WI38 (cell line): ENCODE results near the gene TTN.
"Not testable (repeated sequence)": the region's sequence is repeated elsewhere in the genome, so short reads cannot be mapped to it uniquely, and the experiment has no call there.

Experiments
- H3K4me3 ChIP-seq: 2 replicates; pipeline ENCODE4 v1.5.1; 2011; ENCODE audit warnings: low read depth, mild to moderate bottlenecking, control low read depth, low read length
- CTCF ChIP-seq: IDR thresholded peaks from 2 replicates; pipeline ENCODE4 v1.5.1; 2012; ENCODE audit warnings: low read depth, mild to moderate bottlenecking, control low read depth, low read length

Gene TTN

GRCh38 chr2:178531168-178531567, 276.1 kb downstream of the TTN start:
- TF ChIP-seq CTCF = no peak
- H3K4me3 ChIP-seq = no peak overlapping the region

- no peak for TF ChIP-seq CTCF
- no peak overlapping the region for H3K4me3 ChIP-seq
These were observed 276.5 kb downstream of the TTN start for GRCh38 chr2:178530625-178531142.

- TF ChIP-seq CTCF = no peak
- no peak overlapping the region for H3K4me3 ChIP-seq
These were observed 277.1 kb downstream of the TTN start for GRCh38 chr2:178530131-178530530.

- no peak overlapping the region for H3K4me3 ChIP-seq
- TF ChIP-seq CTCF = no peak
These were observed 278.0 kb downstream of the TTN start for GRCh38 chr2:178529194-178529593.

GRCh38 chr2:178528647-178529046, 278.6 kb downstream of the TTN start:
- H3K4me3 ChIP-seq = no peak overlapping the region
- no peak for TF ChIP-seq CTCF

GRCh38 chr2:178527592-178527991, 279.6 kb downstream of the TTN start:
- no peak overlapping the region for H3K4me3 ChIP-seq
- no peak for TF ChIP-seq CTCF

GRCh38 chr2:178526256-178526655, 281.0 kb downstream of the TTN start:
- H3K4me3 ChIP-seq = no peak overlapping the region
- TF ChIP-seq CTCF = no peak

- not testable (repeated sequence) for H3K4me3 ChIP-seq
These were observed 281.8 kb downstream of the TTN start for GRCh38 chr2:178525460-178525859.

GRCh38 chr2:178525010-178525409, 282.2 kb downstream of the TTN start:
- not testable (repeated sequence) for H3K4me3 ChIP-seq
